Mesothelial cell of epicardium (in vitro differentiated cells): ENCODE measurements around the gene ZNF609. TPM values are rescaled to one million over a fixed set of nuclear protein-coding genes. Genes with fewer than 3 reads are reported as not detected.

Source experiments
- DNase-seq, 2 experiments: peaks; one replicate each; pipeline ENCODE4 v3.0.0; 2021; ENCODE audit warnings: low spot score in 2 of 2; ENCODE audit not compliant: unreplicated experiment in 2 of 2
- H3K27ac Mint-ChIP-seq: 2 replicates; pipeline ENCODE4 v1.8.0; 2021; ENCODE audit warnings: mixed read lengths
- H3K27me3 Mint-ChIP-seq: 2 replicates; pipeline ENCODE4 v1.8.0; 2021; ENCODE audit warnings: low read depth, mixed read lengths
- H3K36me3 Mint-ChIP-seq: 2 replicates; pipeline ENCODE4 v1.8.0; 2021; ENCODE audit warnings: mixed read lengths
- H3K4me1 Mint-ChIP-seq: 2 replicates; pipeline ENCODE4 v1.8.0; 2021; ENCODE audit warnings: mixed read lengths
- H3K4me3 Mint-ChIP-seq: 2 replicates; pipeline ENCODE4 v1.8.0; 2021; ENCODE audit warnings: mild to moderate bottlenecking, moderate library complexity, mixed read lengths
- H3K9me3 Mint-ChIP-seq: 2 replicates; pipeline ENCODE4 v1.8.0; 2021; ENCODE audit warnings: mixed read lengths
- CTCF ChIP-seq: fragments of 200-600 bp; sonication (generic); IDR thresholded peaks from one replicate; pipeline ENCODE4 v1.5.0; 2021; ENCODE audit warnings: antibody characterized with exemption; ENCODE audit not compliant: unreplicated experiment
- total RNA-seq: library from RNA; stranded (reverse); gene quantifications from 3 replicates; pipeline ENCODE4 v1.2.1, GENCODE V29; 2021

The ZNF609 gene
- total RNA-seq, 1 donor from 2014 or later, result 76.0 TPM

- H3K27ac Mint-ChIP-seq, result peak overlapping the region; percentile 51
- peaks cover 31% of the 10 kb centered on the region for H3K4me1 Mint-ChIP-seq
- no peak for DNase-seq
- H3K27me3 Mint-ChIP-seq, result no peaks in the 10 kb centered on the region
- no peak overlapping the region for H3K4me3 Mint-ChIP-seq
- peaks cover 14% of the 10 kb centered on the region for H3K36me3 Mint-ChIP-seq
- no peaks in the 10 kb centered on the region for H3K9me3 Mint-ChIP-seq
- TF ChIP-seq CTCF, result no peak
These were observed 72.3 kb downstream of the ZNF609 start for GRCh38 chr15:64532521-64533315.

DNA sequence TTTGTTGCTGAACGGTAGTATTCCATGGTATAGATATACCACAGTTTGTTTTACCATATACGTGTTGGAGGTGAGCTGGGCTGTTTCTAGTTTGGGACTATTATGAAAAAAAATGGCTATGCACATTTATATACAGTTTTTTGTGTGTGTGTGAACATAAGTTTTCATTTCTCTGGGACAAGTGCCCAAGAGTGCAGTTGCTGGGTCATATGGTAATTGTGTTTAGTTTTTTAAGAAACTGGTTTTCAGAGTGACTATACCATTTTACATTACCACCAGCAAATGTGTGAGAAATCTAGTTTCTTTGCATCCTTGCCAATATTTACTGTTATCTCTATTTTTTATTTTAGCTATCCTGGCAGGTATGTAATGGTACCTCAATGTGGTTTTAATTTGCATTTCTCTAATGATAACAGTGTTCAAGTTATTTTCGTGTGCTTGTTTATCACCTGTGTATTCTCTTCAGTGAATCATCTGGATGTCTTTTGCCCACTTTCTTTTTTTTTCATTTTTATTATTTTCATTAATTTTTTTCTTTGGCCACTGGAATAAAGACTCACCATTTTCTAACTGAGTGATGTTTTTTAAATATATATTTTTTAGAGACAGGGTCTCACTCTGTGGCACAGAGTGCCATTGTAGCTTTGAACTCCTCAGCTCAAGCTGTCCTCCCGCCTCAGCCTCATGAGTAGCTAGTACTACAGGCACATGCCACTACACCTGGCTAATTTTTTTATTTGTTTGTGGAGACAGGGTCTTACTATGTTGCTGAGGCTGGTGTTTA is 75.3 kb downstream of the ZNF609 start:
- peaks cover 8% of the 10 kb centered on the region for H3K36me3 Mint-ChIP-seq
- no peak for TF ChIP-seq CTCF
- H3K4me3 Mint-ChIP-seq, result no peak overlapping the region
- no peak for DNase-seq
- peaks cover 3% of the 10 kb centered on the region for H3K9me3 Mint-ChIP-seq
- peaks cover 25% of the 10 kb centered on the region for H3K4me1 Mint-ChIP-seq
- peak overlapping the region; percentile 78 for H3K27ac Mint-ChIP-seq
- H3K27me3 Mint-ChIP-seq, result no peaks in the 10 kb centered on the region

DNA sequence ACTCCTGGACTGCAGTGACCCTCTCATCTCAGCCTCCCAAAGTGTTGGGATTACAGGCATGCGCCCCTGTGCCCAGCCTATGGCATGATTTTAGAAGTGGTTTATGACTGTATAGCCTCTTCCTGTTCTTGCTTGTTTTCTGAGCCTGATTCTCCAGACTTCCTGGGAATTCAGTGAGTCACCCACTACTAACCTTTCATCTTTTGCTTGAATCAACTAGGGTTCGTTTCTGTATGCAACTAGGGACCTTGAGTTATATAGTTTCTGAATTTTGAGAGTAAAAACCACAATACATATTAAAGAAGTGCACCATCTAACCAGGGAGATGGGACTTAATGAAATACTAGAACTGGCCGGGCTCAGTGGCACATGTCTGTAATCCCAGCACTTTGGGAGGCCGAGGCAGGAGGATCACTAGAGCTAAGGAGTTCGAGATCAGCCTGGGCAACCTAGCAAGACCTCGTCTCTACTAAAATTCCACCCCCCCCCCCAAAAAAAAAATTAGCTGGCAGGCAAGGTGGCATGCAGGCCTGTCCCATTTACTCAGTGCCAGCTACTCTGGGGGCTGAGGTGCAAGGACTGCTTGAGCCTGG is 76.0 kb downstream of the ZNF609 start:
- DNase-seq, result no peak
- H3K4me3 Mint-ChIP-seq, result no peak overlapping the region
- H3K36me3 Mint-ChIP-seq, result peaks cover 8% of the 10 kb centered on the region
- H3K27me3 Mint-ChIP-seq, result no peaks in the 10 kb centered on the region
- H3K4me1 Mint-ChIP-seq, result peaks cover 20% of the 10 kb centered on the region
- TF ChIP-seq CTCF, result no peak
- H3K27ac Mint-ChIP-seq, result peak overlapping the region; percentile 78
- peaks cover 3% of the 10 kb centered on the region for H3K9me3 Mint-ChIP-seq

DNA sequence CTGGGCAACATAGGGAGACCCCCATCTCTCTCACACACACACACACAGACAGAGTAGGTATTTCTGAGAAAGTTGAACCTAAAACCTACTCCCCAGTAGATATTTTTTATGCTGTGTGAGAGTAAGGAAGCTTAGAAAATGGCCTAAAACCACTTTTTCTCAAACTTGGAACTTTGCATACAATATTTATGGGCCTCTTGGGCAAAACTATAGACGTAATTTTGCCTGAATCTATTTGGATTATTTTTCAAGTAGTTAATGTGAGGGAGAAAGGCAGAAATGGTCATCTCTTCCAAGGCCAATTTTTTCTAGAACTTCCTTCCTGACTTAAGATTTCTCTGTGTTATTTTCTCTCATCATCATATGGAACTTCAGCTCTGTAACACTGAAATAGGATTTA is 81.7 kb downstream of the ZNF609 start:
- Mint-ChIP-seq H3K4me3 (no peak overlapping the region), H3K36me3 (peaks cover 8% of the 10 kb centered on the region), H3K27ac (peak overlapping the region; percentile 60), H3K27me3 (no peaks in the 10 kb centered on the region), H3K9me3 (peaks cover 3% of the 10 kb centered on the region), H3K4me1 (peaks cover 20% of the 10 kb centered on the region)
- no peak for TF ChIP-seq CTCF
- DNase-seq, result no peak

GRCh38 chr15:64544450-64544849 is 84.1 kb downstream of the ZNF609 start:
- H3K9me3 Mint-ChIP-seq, result peaks cover 3% of the 10 kb centered on the region
- peaks cover 22% of the 10 kb centered on the region for H3K4me1 Mint-ChIP-seq
- no peak overlapping the region for H3K4me3 Mint-ChIP-seq
- H3K27ac Mint-ChIP-seq, result peak overlapping the region; percentile 89
- TF ChIP-seq CTCF, result no peak
- DNase-seq, result no peak
- no peaks in the 10 kb centered on the region for H3K27me3 Mint-ChIP-seq
- peaks cover 10% of the 10 kb centered on the region for H3K36me3 Mint-ChIP-seq
